Measurements from ENCODE around the gene MGMT. TPM values are rescaled to one million over a fixed set of nuclear protein-coding genes. Genes with fewer than 3 reads are reported as not detected.

Gene MGMT
- total and polyA plus RNA-seq, 2 of the 4 experiments (the other 2 are of a cell fraction): 11.5 to 17.8 TPM

DNA sequence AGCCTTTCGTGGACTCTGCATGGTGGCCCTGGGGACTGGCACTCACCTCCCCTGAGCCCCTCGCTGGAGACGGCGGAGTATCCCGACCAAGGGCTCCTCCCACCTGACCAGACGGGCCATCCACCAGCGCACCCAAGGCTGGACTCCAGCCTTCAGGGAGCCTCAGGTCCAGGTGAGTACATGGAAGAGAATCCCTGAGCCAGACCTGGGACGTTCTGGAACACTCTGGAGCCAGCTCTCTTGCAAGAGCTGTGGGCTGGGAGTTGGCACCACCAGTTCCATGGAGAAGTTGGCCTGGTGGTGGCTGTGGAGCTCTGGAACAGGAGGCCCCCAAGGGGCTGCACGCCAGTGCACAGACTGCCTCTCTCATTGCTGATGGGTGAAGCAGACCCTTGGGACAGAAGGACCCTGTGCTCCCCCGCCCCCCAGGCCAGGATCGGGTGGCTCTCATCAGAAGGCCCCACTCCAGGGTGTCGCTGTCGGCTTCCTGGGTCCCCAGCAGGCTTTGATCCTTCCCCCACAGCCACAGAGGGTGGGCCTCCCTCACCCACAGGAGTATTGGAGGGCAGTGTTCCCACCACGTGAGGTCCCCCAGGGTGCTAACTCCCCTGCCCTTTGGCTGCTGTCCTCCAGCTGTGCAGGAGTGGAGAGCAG is 307.2 kb downstream of the MGMT start:
- Histone ChIP-seq H2AK5ac (ENCODE audit: low read depth, low read length) (no peak overlapping the region), H3K36me3 (ENCODE audit: control insufficient read depth, insufficient read depth, low read length) (no peaks in the 10 kb centered on the region), H3K4me1 (ENCODE audit: control insufficient read depth, insufficient read depth, low read length) (no peaks in the 10 kb centered on the region), H2AK9ac (replicated peaks; ENCODE audit: low read depth, low read length, poor library complexity) (peak overlapping the region; percentile 72), H4K20me1 (ENCODE audit: insufficient read depth, low read length) (no peaks in the 10 kb centered on the region), H3K27ac (ENCODE audit: insufficient read depth, low read length) (no peak overlapping the region), H2BK15ac (ENCODE audit: low read depth, low read length) (no peak overlapping the region), H3K4ac (ENCODE audit: low read depth, low read length) (no peak overlapping the region), H3K4me2 (ENCODE audit: low read depth, low read length) (no peak overlapping the region), H2BK20ac (ENCODE audit: low read depth, low read length) (no peak overlapping the region), H3K27me3 (ENCODE audit: control insufficient read depth, insufficient read depth, low read length) (no peaks in the 10 kb centered on the region), H3K14ac (replicated peaks; ENCODE audit: low read depth, low read length) (no peak overlapping the region), H3K23ac (ENCODE audit: low read depth, low read length) (no peak overlapping the region), H2BK5ac (ENCODE audit: low read depth, low read length, poor library complexity, severe bottlenecking) (no peak overlapping the region), H2BK120ac (ENCODE audit: low read depth, low read length) (no peak overlapping the region), H2AFZ (replicated peaks; ENCODE audit: low read length, poor library complexity) (no peak overlapping the region), H3K56ac (ENCODE audit: extremely low read depth, insufficient read depth, low read length) (no peak overlapping the region), H4K91ac (ENCODE audit: insufficient read depth, low read depth, low read length) (no peak overlapping the region), H3K18ac (ENCODE audit: low read depth, low read length) (no peak overlapping the region), H3K9me1 (ENCODE audit: insufficient read depth, low read length) (no peaks in the 10 kb centered on the region), H3K9me3 (ENCODE audit: control insufficient read depth, insufficient read depth, low read length) (peaks cover 37% of the 10 kb centered on the region), H3K79me1 (ENCODE audit: low read depth in 1 of 2, low read length in 2 of 2) (no peaks in the 10 kb centered on the region), H3K4me3 (ENCODE audit: insufficient read depth, low read depth, low read length) (no peak overlapping the region), H4K8ac (ENCODE audit: low read depth in 2 of 2, low read length in 2 of 2) (no peak overlapping the region), H4K5ac (ENCODE audit: low read depth, low read length) (no peak overlapping the region), H3K9ac (ENCODE audit: low read depth, low read length) (no peak overlapping the region)
- no peak for ATAC-seq (ENCODE audit: low read depth)
- CTCF ChIA-PET: no interaction called here
- 60% methylated on average over 1 of the region's 14 CpGs; no CpG with 5 or more reads in 1 of the 2 experiments for WGBS, 2 experiments (ENCODE audit: extremely low coverage in 2 of 2, insufficient read length in 1 of 2)
- no peak for TF ChIP-seq POLR2A (IDR thresholded peaks at IDR 0.05; ENCODE audit: low read depth, low read length)
- no peak for TF ChIP-seq BHLHE40 (IDR thresholded peaks at IDR 0.05; ENCODE audit: low read depth, low read length)
- no peak for TF ChIP-seq CEBPB (IDR thresholded peaks at IDR 0.05; ENCODE audit: low read depth, low read length)
- TF ChIP-seq, protein P1, sequence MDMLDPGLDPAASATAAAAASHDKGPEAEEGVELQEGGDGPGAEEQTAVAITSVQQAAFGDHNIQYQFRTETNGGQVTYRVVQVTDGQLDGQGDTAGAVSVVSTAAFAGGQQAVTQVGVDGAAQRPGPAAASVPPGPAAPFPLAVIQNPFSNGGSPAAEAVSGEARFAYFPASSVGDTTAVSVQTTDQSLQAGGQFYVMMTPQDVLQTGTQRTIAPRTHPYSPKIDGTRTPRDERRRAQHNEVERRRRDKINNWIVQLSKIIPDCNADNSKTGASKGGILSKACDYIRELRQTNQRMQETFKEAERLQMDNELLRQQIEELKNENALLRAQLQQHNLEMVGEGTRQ (IDR thresholded peaks at IDR 0.05; ENCODE audit: low read depth, low read length): no peak
- no peak for TF ChIP-seq CHD1 (IDR thresholded peaks at IDR 0.05; ENCODE audit: low read depth, low read length)
- TF ChIP-seq FOS (IDR thresholded peaks at IDR 0.05; ENCODE audit: low read depth, low read length): no peak
- TF ChIP-seq SMC3 (IDR thresholded peaks at IDR 0.05; ENCODE audit: low read depth, low read length): no peak
- TF ChIP-seq RCOR1 (IDR thresholded peaks at IDR 0.05; ENCODE audit: insufficient replicate concordance, low read length): no peak
- no peak for TF ChIP-seq CTCF (conservative IDR thresholded peaks at IDR 0.05; ENCODE audit: low read depth, low read length)
- no peak for TF ChIP-seq NFE2L2 (IDR thresholded peaks at IDR 0.05; ENCODE audit: low read depth, low read length)
- no peak for TF ChIP-seq MXI1 (IDR thresholded peaks at IDR 0.05; ENCODE audit: borderline replicate concordance, low read depth, low read length)
- no peak for TF ChIP-seq MAZ (IDR thresholded peaks at IDR 0.05; ENCODE audit: borderline replicate concordance, low read depth, low read length)
- no peak for TF ChIP-seq ELK1 (IDR thresholded peaks at IDR 0.05; ENCODE audit: borderline replicate concordance, low read depth, low read length)
- no peak for TF ChIP-seq RFX5 (IDR thresholded peaks at IDR 0.05; ENCODE audit: low read depth, low read length)
- no peak for TF ChIP-seq MAFK (IDR thresholded peaks at IDR 0.05; ENCODE audit: low read depth, low read length)
- no peak for TF ChIP-seq RAD21 (IDR thresholded peaks at IDR 0.05; ENCODE audit: low read length)
- in situ Hi-C loops (cut with MboI; ENCODE audit: low sequenced_read_pairs) (no loop called here), intact Hi-C loops (cut with micrococcal nuclease) (no loop called here), dilution Hi-C loops (cut with HindIII; ENCODE audit: low sequenced_read_pairs, unreplicated experiment) (no loop called here)
- POLR2A ChIA-PET (ENCODE audit: unreplicated experiment): no interaction called here
- no peak for DNase-seq
- no TSS peak for BruUV-seq (replicated peaks)

Measured in IMR-90 (cell line).